Measurements from ENCODE around the gene SCAMP5. TPM values are rescaled to one million over a fixed set of nuclear protein-coding genes. Genes with fewer than 3 reads are reported as not detected.

Gene SCAMP5
- total and polyA plus RNA-seq, 2 of the 13 experiments (the other 11 are each of a cell fraction or from before 2014, with no cell fraction given) = 34.3 to 49.0 TPM

- TF ChIP-seq ZNF512B (CRISPR knock-in tag; IDR thresholded peaks at IDR 0.05; ENCODE audit: borderline replicate concordance) (no peak), SATB2 (CRISPR knock-in tag; IDR thresholded peaks at IDR 0.05) (no peak), GMEB1 (CRISPR knock-in tag; IDR thresholded peaks at IDR 0.05; ENCODE audit: borderline replicate concordance) (no peak), PCBP1 (IDR thresholded peaks at IDR 0.05; ENCODE audit: borderline replicate concordance, low read depth, low read length) (no peak), ZNF180 (CRISPR knock-in tag; IDR thresholded peaks at IDR 0.05; ENCODE audit: borderline replicate concordance, low read depth) (no peak), GABPA (IDR thresholded peaks at IDR 0.05; ENCODE audit: low read depth, low read length) (no peak), GABPA (CRISPR knock-in tag; IDR thresholded peaks at IDR 0.05; ENCODE audit: low read depth) (no peak), ATF7-NPFF (CRISPR knock-in tag; IDR thresholded peaks at IDR 0.05; ENCODE audit: low read depth) (no peak), ZSCAN12 (CRISPR knock-in tag; IDR thresholded peaks at IDR 0.05) (no peak), HMG20A (CRISPR knock-in tag; IDR thresholded peaks at IDR 0.05; ENCODE audit: borderline replicate concordance) (no peak), ZNF430 (CRISPR knock-in tag; IDR thresholded peaks at IDR 0.05) (no peak), CTCF (CRISPR knock-in tag; IDR thresholded peaks at IDR 0.05) (peak; percentile 26; the same call in 1 of the 2 replicates), ZSCAN29 (CRISPR knock-in tag; conservative IDR thresholded peaks at IDR 0.05) (no peak), TARDBP (CRISPR knock-in tag; IDR thresholded peaks at IDR 0.05) (no peak), CERS6 (CRISPR knock-in tag; IDR thresholded peaks at IDR 0.05) (no peak), ZBTB37 (CRISPR knock-in tag; IDR thresholded peaks at IDR 0.05) (no peak), RARA (CRISPR knock-in tag; IDR thresholded peaks at IDR 0.05) (no peak), GPBP1L1 (CRISPR knock-in tag; IDR thresholded peaks at IDR 0.05) (no peak)
These were observed 709 bp downstream of the SCAMP5 start (continued) for GRCh38 chr15:74995779-74996765.

Data from HepG2 (cell line).